HCT116 (cell line): Measurements from ENCODE around the gene ENTPD7. TPM values are rescaled to one million over a fixed set of nuclear protein-coding genes. Genes with fewer than 3 reads are reported as not detected.

Experiments
- ATAC-seq: fragments of 200-7000 bp; cut with Tn5 transposase; 2 replicates; pipeline ENCODE4 v1.9.1; 2020; ENCODE audit warnings: mild to moderate bottlenecking, moderate library complexity
- BruUV-seq: library from RNA; stranded (reverse); fragments of 400-500 nt; replicated peaks from 2 replicates; lab custom pipeline; 2021; lab: Mats Ljungman, UMichigan
- CTCF ChIA-PET: fragments of 300-600 bp; sonication (Branson Sonifier 250); formaldehyde crosslinking; loops from one replicate; lab custom pipeline; 2021; ENCODE audit warnings: antibody characterized with exemption; lab: Charles Lee
- POLR2A ChIA-PET: fragments of 300-600, 350-600 bp; sonication (Branson Sonifier 250); formaldehyde crosslinking; loops from one replicate; lab custom pipeline; 2021; ENCODE audit warnings: antibody characterized with exemption; lab: Charles Lee
- RAD21 ChIA-PET, 2 experiments: fragments of 300-600 bp; sonication (Branson Sonifier 250); formaldehyde crosslinking; loops; one replicate each; lab custom pipeline; 2023; ENCODE audit warnings: low total read pairs in 2 of 2; ENCODE audit not compliant: uncharacterized antibody in 2 of 2, unreplicated experiment in 2 of 2, low non-redundant PET in 1 of 2; lab: Charles Lee
- DNase-seq: peaks from one replicate; pipeline ENCODE4 v3.0.0-alpha.2; 2010; ENCODE audit warnings: low read depth, low spot score
- H2AFZ ChIP-seq: fragments of 200-600 bp; shearing (Covaris generic), sonication (generic); 2 replicates; pipeline ENCODE4 v1.6.1; 2017; ENCODE audit warnings: low read depth, mixed run types, mixed read lengths, antibody characterized with exemption, low read length; ENCODE audit not compliant: poor library complexity, severe bottlenecking
- H3K27ac ChIP-seq: 2 replicates; pipeline ENCODE4 v1.5.1; 2012; ENCODE audit warnings: low read depth, low read length
- H3K27me3 ChIP-seq: fragments of 200-600 bp; sonication (generic); 2 replicates; pipeline ENCODE4 v1.6.1; 2016; ENCODE audit warnings: mixed run types, low read length, mixed read lengths; ENCODE audit not compliant: insufficient read depth
- H3K36me3 ChIP-seq, 2 experiments: fragments of 200-500 bp in 1 of 2; fragments of 200-600 bp in 1 of 2; sonication (Bioruptor generic) in 1 of 2; sonication (generic) in 1 of 2; 2 replicates each; pipeline versions ENCODE4 v1.5.1 to v1.6.1; 2014 to 2016; ENCODE audit warnings: low read length in 2 of 2, inconsistent platforms in 1 of 2, mixed read lengths in 1 of 2, mixed run types in 1 of 2; ENCODE audit not compliant: insufficient read depth in 2 of 2, control insufficient read depth in 1 of 2
- H3K4me1 ChIP-seq, 2 experiments: fragments of 200-600 bp in 1 of 2; sonication (generic) in 1 of 2; 2 replicates each; pipeline versions ENCODE4 v1.5.1 to v1.6.1; 2012 to 2017; ENCODE audit warnings: low read length in 2 of 2, inconsistent platforms in 1 of 2, mild to moderate bottlenecking in 1 of 2, mixed read lengths in 1 of 2, mixed run types in 1 of 2, moderate library complexity in 1 of 2; ENCODE audit not compliant: insufficient read depth in 2 of 2, control insufficient read depth in 1 of 2
- H3K4me2 ChIP-seq: fragments of 200-600 bp; sonication (generic); 2 replicates; pipeline ENCODE4 v1.6.1; 2017; ENCODE audit warnings: mixed run types, low read length, mixed read lengths
- H3K4me3 ChIP-seq, 2 experiments: fragments of 200-600 bp in 1 of 2; sonication (generic) in 1 of 2; replicated peaks in 1 of 2; 2 replicates each; pipeline ENCODE4 v1.5.1; 2011 to 2016; ENCODE audit warnings: low read length in 2 of 2, control low read depth in 1 of 2, low read depth in 1 of 2, mild to moderate bottlenecking in 1 of 2, mixed read lengths in 1 of 2, mixed run types in 1 of 2
- H3K79me2 ChIP-seq: fragments of 200-600 bp; sonication (generic); 2 replicates; pipeline ENCODE4 v1.6.1; 2017; ENCODE audit warnings: mild to moderate bottlenecking, mixed run types, low read length, moderate library complexity, mixed read lengths; ENCODE audit not compliant: insufficient read depth
- H3K9ac ChIP-seq: fragments of 200-600 bp; sonication (generic); 2 replicates; pipeline ENCODE4 v1.6.1; 2016; ENCODE audit warnings: low read length, mixed read lengths
- H3K9me2 ChIP-seq: fragments of 200-600 bp; sonication (generic), shearing (Covaris generic); 2 replicates; pipeline ENCODE4 v1.6.1; 2017; ENCODE audit warnings: mixed run types, mild to moderate bottlenecking, moderate library complexity; ENCODE audit not compliant: insufficient read depth
- H3K9me3 ChIP-seq, 2 experiments: fragments of 200-500 bp in 1 of 2; fragments of 200-600 bp in 1 of 2; sonication (Bioruptor generic) in 1 of 2; sonication (generic) in 1 of 2; 2 replicates each; pipeline ENCODE4 v1.6.1; 2014 to 2017; ENCODE audit warnings: low read length in 2 of 2, mixed read lengths in 2 of 2, inconsistent platforms in 1 of 2, low read depth in 1 of 2, mild to moderate bottlenecking in 1 of 2, mixed run types in 1 of 2, moderate library complexity in 1 of 2; ENCODE audit not compliant: control insufficient read depth in 1 of 2, insufficient read depth in 1 of 2
- H4K20me1 ChIP-seq: fragments of 200-600 bp; sonication (generic), shearing (Covaris generic); 2 replicates; pipeline ENCODE4 v1.6.1; 2017; ENCODE audit warnings: mixed run types, mild to moderate bottlenecking, moderate library complexity; ENCODE audit not compliant: insufficient read depth
- CBX3 ChIP-seq: IDR thresholded peaks from 2 replicates; pipeline ENCODE4 v1.6.1; 2012; ENCODE audit warnings: low read depth
- CEBPB ChIP-seq: IDR thresholded peaks from 2 replicates; pipeline ENCODE4 v1.6.1; 2012; ENCODE audit warnings: low read depth
- EGR1 ChIP-seq: IDR thresholded peaks from 2 replicates; pipeline ENCODE4 v1.6.1; 2012; ENCODE audit warnings: low read depth
- ELF1 ChIP-seq: IDR thresholded peaks from 2 replicates; pipeline ENCODE4 v1.6.1; 2012; ENCODE audit warnings: low read depth, borderline replicate concordance
- EZH2 ChIP-seq: fragments of 200-600 bp; sonication (generic); IDR thresholded peaks from 2 replicates; pipeline ENCODE4 v1.6.1; 2017; ENCODE audit warnings: antibody characterized with exemption, mixed run types
- EZH2phosphoT487 ChIP-seq: fragments of 200-600 bp; IDR thresholded peaks from 2 replicates; pipeline ENCODE4 v1.6.1; 2018; ENCODE audit warnings: antibody characterized with exemption, borderline replicate concordance
- FOSL1 ChIP-seq: IDR thresholded peaks from 2 replicates; pipeline ENCODE4 v1.6.1; 2012; ENCODE audit warnings: low read depth
- JUND ChIP-seq: IDR thresholded peaks from 2 replicates; pipeline ENCODE4 v1.6.1; 2012
- RAD21 ChIP-seq: IDR thresholded peaks from 2 replicates; pipeline ENCODE4 v1.6.1; 2012; ENCODE audit warnings: low read depth, mild to moderate bottlenecking
- SP1 ChIP-seq: IDR thresholded peaks from 2 replicates; pipeline ENCODE4 v1.6.1; 2012; ENCODE audit warnings: low read depth
- SRF ChIP-seq: IDR thresholded peaks from 2 replicates; pipeline ENCODE4 v1.6.1; 2012; ENCODE audit warnings: low read depth
- TCF7L2 ChIP-seq: IDR thresholded peaks from 2 replicates; pipeline ENCODE4 v1.7.0; 2011; ENCODE audit warnings: borderline replicate concordance, inconsistent platforms; ENCODE audit not compliant: insufficient read depth, insufficient read length; ENCODE audit errors: extremely low read depth
- ZFX ChIP-seq: fragments of 450-650 bp; IDR thresholded peaks from 2 replicates; pipeline ENCODE4 v1.6.1; 2017
- intact Hi-C: fragments of 100-400 bp; cut with micrococcal nuclease; formaldehyde crosslinking; loops from 2 replicates; pipeline ENCODE4 v1.10.0; 2022
- total RNA-seq: library from RNA; stranded (reverse); gene quantifications from one replicate; pipeline ENCODE4 v1.2.1, GENCODE V29; 2021; ENCODE audit not compliant: unreplicated experiment
- TF ChIP-seq, protein P1 (sequence below), 3 experiments: fragments of 200-600 bp in 1 of 3; sonication (generic) in 1 of 3; IDR thresholded peaks in 2 of 3; conservative IDR thresholded peaks in 1 of 3; 2 replicates each; pipeline ENCODE4 v1.5.1; 2012 to 2017; ENCODE audit warnings: low read depth in 2 of 3, low read length in 2 of 3, antibody characterized with exemption in 1 of 3, borderline replicate concordance in 1 of 3, control low read depth in 1 of 3, mild to moderate bottlenecking in 1 of 3, mixed read lengths in 1 of 3, mixed run types in 1 of 3, moderate library complexity in 1 of 3; ENCODE audit not compliant: insufficient read depth in 1 of 3
- TF ChIP-seq, protein P2 (sequence below): IDR thresholded peaks from 2 replicates; pipeline ENCODE4 v1.6.1; 2012
- TF ChIP-seq, protein P3 (sequence below): IDR thresholded peaks from 2 replicates; pipeline ENCODE4 v1.6.1; 2012; ENCODE audit warnings: low read depth

ENTPD7 gene
- total RNA-seq, 1 experiment from 2014 or later, result 12.3 TPM

GRCh38 chr10:99685597-99685967 is 26.3 kb downstream of the ENTPD7 start:
- Histone ChIP-seq H2AFZ (no peak overlapping the region), H3K4me3 (0 out of 4 replicates have a peak overlapping the region, but pooled peaks of 1 of the 2 experiments have one; percentile 14), H3K9me3 (no peaks in the 10 kb centered on the region), H3K27ac (no peak overlapping the region), H3K4me2 (peak overlapping the region; percentile 55), H3K36me3 (peaks cover 3 to 4% of the 10 kb centered on the region in 2 experiments; a peak in 1 of 4 replicates), H3K27me3 (no peaks in the 10 kb centered on the region), H3K79me2 (no peaks in the 10 kb centered on the region), H3K9ac (no peak overlapping the region), H4K20me1 (no peaks in the 10 kb centered on the region), H3K4me1 (peaks cover 4 to 20% of the 10 kb centered on the region in 2 experiments), H3K9me2 (no peaks in the 10 kb centered on the region)
- no peak for TF ChIP-seq EZH2phosphoT487
- TF ChIP-seq, protein P1, sequence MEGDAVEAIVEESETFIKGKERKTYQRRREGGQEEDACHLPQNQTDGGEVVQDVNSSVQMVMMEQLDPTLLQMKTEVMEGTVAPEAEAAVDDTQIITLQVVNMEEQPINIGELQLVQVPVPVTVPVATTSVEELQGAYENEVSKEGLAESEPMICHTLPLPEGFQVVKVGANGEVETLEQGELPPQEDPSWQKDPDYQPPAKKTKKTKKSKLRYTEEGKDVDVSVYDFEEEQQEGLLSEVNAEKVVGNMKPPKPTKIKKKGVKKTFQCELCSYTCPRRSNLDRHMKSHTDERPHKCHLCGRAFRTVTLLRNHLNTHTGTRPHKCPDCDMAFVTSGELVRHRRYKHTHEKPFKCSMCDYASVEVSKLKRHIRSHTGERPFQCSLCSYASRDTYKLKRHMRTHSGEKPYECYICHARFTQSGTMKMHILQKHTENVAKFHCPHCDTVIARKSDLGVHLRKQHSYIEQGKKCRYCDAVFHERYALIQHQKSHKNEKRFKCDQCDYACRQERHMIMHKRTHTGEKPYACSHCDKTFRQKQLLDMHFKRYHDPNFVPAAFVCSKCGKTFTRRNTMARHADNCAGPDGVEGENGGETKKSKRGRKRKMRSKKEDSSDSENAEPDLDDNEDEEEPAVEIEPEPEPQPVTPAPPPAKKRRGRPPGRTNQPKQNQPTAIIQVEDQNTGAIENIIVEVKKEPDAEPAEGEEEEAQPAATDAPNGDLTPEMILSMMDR (IDR thresholded peaks at IDR 0.05 in 2 of 3, conservative IDR thresholded peaks at IDR 0.05 in 1 of 3; ENCODE audit: borderline replicate concordance in 1 of 3, insufficient read depth in 1 of 3, low read depth in 2 of 3, low read length in 2 of 3), result no peak
- no peak for TF ChIP-seq JUND
- no peak for TF ChIP-seq ZFX
- no peak for TF ChIP-seq SRF
- no peak for TF ChIP-seq ELF1
- TF ChIP-seq CBX3, result no peak
- no peak for TF ChIP-seq SP1
- no peak for TF ChIP-seq FOSL1
- TF ChIP-seq, protein P2, sequence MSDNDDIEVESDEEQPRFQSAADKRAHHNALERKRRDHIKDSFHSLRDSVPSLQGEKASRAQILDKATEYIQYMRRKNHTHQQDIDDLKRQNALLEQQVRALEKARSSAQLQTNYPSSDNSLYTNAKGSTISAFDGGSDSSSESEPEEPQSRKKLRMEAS, result no peak
- no peak for TF ChIP-seq RAD21
- no peak for TF ChIP-seq EGR1
- no peak for TF ChIP-seq EZH2
- no peak for TF ChIP-seq CEBPB
- TF ChIP-seq, protein P3, sequence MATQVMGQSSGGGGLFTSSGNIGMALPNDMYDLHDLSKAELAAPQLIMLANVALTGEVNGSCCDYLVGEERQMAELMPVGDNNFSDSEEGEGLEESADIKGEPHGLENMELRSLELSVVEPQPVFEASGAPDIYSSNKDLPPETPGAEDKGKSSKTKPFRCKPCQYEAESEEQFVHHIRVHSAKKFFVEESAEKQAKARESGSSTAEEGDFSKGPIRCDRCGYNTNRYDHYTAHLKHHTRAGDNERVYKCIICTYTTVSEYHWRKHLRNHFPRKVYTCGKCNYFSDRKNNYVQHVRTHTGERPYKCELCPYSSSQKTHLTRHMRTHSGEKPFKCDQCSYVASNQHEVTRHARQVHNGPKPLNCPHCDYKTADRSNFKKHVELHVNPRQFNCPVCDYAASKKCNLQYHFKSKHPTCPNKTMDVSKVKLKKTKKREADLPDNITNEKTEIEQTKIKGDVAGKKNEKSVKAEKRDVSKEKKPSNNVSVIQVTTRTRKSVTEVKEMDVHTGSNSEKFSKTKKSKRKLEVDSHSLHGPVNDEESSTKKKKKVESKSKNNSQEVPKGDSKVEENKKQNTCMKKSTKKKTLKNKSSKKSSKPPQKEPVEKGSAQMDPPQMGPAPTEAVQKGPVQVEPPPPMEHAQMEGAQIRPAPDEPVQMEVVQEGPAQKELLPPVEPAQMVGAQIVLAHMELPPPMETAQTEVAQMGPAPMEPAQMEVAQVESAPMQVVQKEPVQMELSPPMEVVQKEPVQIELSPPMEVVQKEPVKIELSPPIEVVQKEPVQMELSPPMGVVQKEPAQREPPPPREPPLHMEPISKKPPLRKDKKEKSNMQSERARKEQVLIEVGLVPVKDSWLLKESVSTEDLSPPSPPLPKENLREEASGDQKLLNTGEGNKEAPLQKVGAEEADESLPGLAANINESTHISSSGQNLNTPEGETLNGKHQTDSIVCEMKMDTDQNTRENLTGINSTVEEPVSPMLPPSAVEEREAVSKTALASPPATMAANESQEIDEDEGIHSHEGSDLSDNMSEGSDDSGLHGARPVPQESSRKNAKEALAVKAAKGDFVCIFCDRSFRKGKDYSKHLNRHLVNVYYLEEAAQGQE, result no peak
- TF ChIP-seq TCF7L2, result no peak
- POLR2A ChIA-PET, result interaction anchor here (1.1 kb wide), 1 partner anchor 255 kb away, joined by 3 read pairs; the partner anchor contains the start of gene GOT1
- BruUV-seq, result no TSS peak
- DNase-seq (no peak), ATAC-seq (peak; percentile 7; the same call in 1 of the 2 replicates)
- intact Hi-C loops, result loop anchor here (5.0 kb wide), 1 partner anchor 37 kb away; no protein-coding TSS in a partner anchor
- RAD21 ChIA-PET, result no interaction called here
- CTCF ChIA-PET, result no interaction called here
